Activated T-helper 1 cell treated with anti-CD3 and anti-CD28 coated beads, Interleukin-12 subunit alpha, Interleukin-12 subunit beta, Interleukin-2, Interleukin-4 antibody, amounts not matched to agents 30 ng/mL and 10 ng/mL and 1 ng/mL, durations not matched to agents 14 hours and 24 hours and 36 hours (primary cell): ENCODE measurements around the gene CAND2. TPM values are rescaled to one million over a fixed set of nuclear protein-coding genes. Genes with fewer than 3 reads are reported as not detected.

Source experiments
- total RNA-seq: library from RNA; stranded (reverse); gene quantifications from 2 replicates; pipeline ENCODE4 v1.2.3, GENCODE V29; 2022

Gene CAND2
- total RNA-seq, 1 donor from 2014 or later: 0.29 TPM

Other genes starting within 250 kb of the CAND2 start
- 28.5 and 28.6 TPM in 2 replicates for gene MKRN2, start 239.6 kb upstream of the CAND2 start, total RNA-seq
- gene RAF1, start 132.6 kb upstream of the CAND2 start, total RNA-seq: 91.0 and 91.6 TPM in 2 replicates
- gene TMEM40, start 37.4 kb upstream of the CAND2 start, total RNA-seq: not detected in 2 replicates
- 1,952 and 1,970 TPM in 2 replicates for gene RPL32, start 44.9 kb downstream of the CAND2 start, total RNA-seq